Measurements from ENCODE around the gene KLHL40.
"Not testable (repeated sequence)": the region's sequence is repeated elsewhere in the genome, so short reads cannot be mapped to it uniquely, and the experiment has no call there.

Gene KLHL40

GRCh38 chr3:42712688-42713372 is 27.5 kb downstream of the KLHL40 start:
- Histone ChIP-seq H3K4me3 (ENCODE audit: low read length) (no peak overlapping the region), H3K36me3 (ENCODE audit: insufficient read depth, low read length) (no peaks in the 10 kb centered on the region), H3K4me2 (ENCODE audit: low read length) (no peak overlapping the region), H3K9me3 (replicated peaks; ENCODE audit: low read length) (no peaks in the 10 kb centered on the region), H3K4me1 (ENCODE audit: control insufficient read depth, insufficient read depth, low read length) (no peaks in the 10 kb centered on the region), H3K9ac (ENCODE audit: low read depth, low read length) (no peak overlapping the region), H3K27me3 (ENCODE audit: control insufficient read depth, insufficient read depth, low read length) (peaks cover 49% of the 10 kb centered on the region)

GRCh38 chr3:42713747-42714146 is 28.4 kb downstream of the KLHL40 start:
- Histone ChIP-seq H3K27me3 (ENCODE audit: control insufficient read depth, insufficient read depth, low read length) (peaks cover 53% of the 10 kb centered on the region), H3K36me3 (ENCODE audit: insufficient read depth, low read length) (no peaks in the 10 kb centered on the region), H3K4me3 (ENCODE audit: low read length) (no peak overlapping the region), H3K9me3 (replicated peaks; ENCODE audit: low read length) (no peaks in the 10 kb centered on the region), H3K4me1 (ENCODE audit: control insufficient read depth, insufficient read depth, low read length) (no peaks in the 10 kb centered on the region), H3K9ac (ENCODE audit: low read depth, low read length) (no peak overlapping the region), H3K4me2 (ENCODE audit: low read length) (no peak overlapping the region)

GRCh38 chr3:42714171-42714852 is 29.0 kb downstream of the KLHL40 start:
- Histone ChIP-seq H3K4me1 (ENCODE audit: control insufficient read depth, insufficient read depth, low read length) (no peaks in the 10 kb centered on the region), H3K4me3 (ENCODE audit: low read length) (no peak overlapping the region), H3K36me3 (ENCODE audit: insufficient read depth, low read length) (no peaks in the 10 kb centered on the region), H3K9ac (ENCODE audit: low read depth, low read length) (no peak overlapping the region), H3K9me3 (replicated peaks; ENCODE audit: low read length) (no peaks in the 10 kb centered on the region), H3K27me3 (ENCODE audit: control insufficient read depth, insufficient read depth, low read length) (peaks cover 56% of the 10 kb centered on the region), H3K4me2 (ENCODE audit: low read length) (no peak overlapping the region)

GRCh38 chr3:42717306-42717705 is 32.0 kb downstream of the KLHL40 start:
- Histone ChIP-seq H3K36me3 (ENCODE audit: insufficient read depth, low read length) (no peaks in the 10 kb centered on the region), H3K4me3 (ENCODE audit: low read length) (no peak overlapping the region), H3K4me1 (ENCODE audit: control insufficient read depth, insufficient read depth, low read length) (no peaks in the 10 kb centered on the region), H3K9ac (ENCODE audit: low read depth, low read length) (no peak overlapping the region), H3K4me2 (ENCODE audit: low read length) (no peak overlapping the region), H3K9me3 (replicated peaks; ENCODE audit: low read length) (no peaks in the 10 kb centered on the region), H3K27me3 (ENCODE audit: control insufficient read depth, insufficient read depth, low read length) (peaks cover 66% of the 10 kb centered on the region)

GRCh38 chr3:42718338-42718737 is 33.0 kb downstream of the KLHL40 start:
- peaks cover 58% of the 10 kb centered on the region for H3K27me3 ChIP-seq (ENCODE audit: control insufficient read depth, insufficient read depth, low read length)
- no peak overlapping the region for H3K9ac ChIP-seq (ENCODE audit: low read depth, low read length)
- no peaks in the 10 kb centered on the region for H3K9me3 ChIP-seq (replicated peaks; ENCODE audit: low read length)
- H3K36me3 ChIP-seq (ENCODE audit: insufficient read depth, low read length) = no peaks in the 10 kb centered on the region
- no peak overlapping the region for H3K4me2 ChIP-seq (ENCODE audit: low read length)
- no peak overlapping the region for H3K4me3 ChIP-seq (ENCODE audit: low read length)
- H3K4me1 ChIP-seq (ENCODE audit: control insufficient read depth, insufficient read depth, low read length) = no peaks in the 10 kb centered on the region

GRCh38 chr3:42719002-42719401 is 33.7 kb downstream of the KLHL40 start:
- no peak overlapping the region for H3K9ac ChIP-seq (ENCODE audit: low read depth, low read length)
- H3K9me3 ChIP-seq (replicated peaks; ENCODE audit: low read length) = no peaks in the 10 kb centered on the region
- no peaks in the 10 kb centered on the region for H3K4me1 ChIP-seq (ENCODE audit: control insufficient read depth, insufficient read depth, low read length)

GRCh38 chr3:42720126-42720525 is 34.8 kb downstream of the KLHL40 start:
- Histone ChIP-seq H3K27me3 (ENCODE audit: control insufficient read depth, insufficient read depth, low read length) (peaks cover 55% of the 10 kb centered on the region), H3K4me2 (ENCODE audit: low read length) (no peak overlapping the region)

More at GRCh38 chr3:42719002-42719401, 33.7 kb downstream of the KLHL40 start:
- Histone ChIP-seq H3K27me3 (ENCODE audit: control insufficient read depth, insufficient read depth, low read length) (peaks cover 58% of the 10 kb centered on the region), H3K36me3 (ENCODE audit: insufficient read depth, low read length) (no peaks in the 10 kb centered on the region), H3K4me3 (ENCODE audit: low read length) (no peak overlapping the region), H3K4me2 (ENCODE audit: low read length) (no peak overlapping the region)

GRCh38 chr3:42721690-42722089 is 36.4 kb downstream of the KLHL40 start:
- Histone ChIP-seq H3K4me1 (ENCODE audit: control insufficient read depth, insufficient read depth, low read length) (no peaks in the 10 kb centered on the region), H3K36me3 (ENCODE audit: insufficient read depth, low read length) (no peaks in the 10 kb centered on the region), H3K4me3 (ENCODE audit: low read length) (no peak overlapping the region), H3K27me3 (ENCODE audit: control insufficient read depth, insufficient read depth, low read length) (peaks cover 63% of the 10 kb centered on the region), H3K4me2 (ENCODE audit: low read length) (no peak overlapping the region), H3K9ac (ENCODE audit: low read depth, low read length) (no peak overlapping the region), H3K9me3 (replicated peaks; ENCODE audit: low read length) (no peaks in the 10 kb centered on the region)

More at GRCh38 chr3:42720126-42720525, 34.8 kb downstream of the KLHL40 start:
- Histone ChIP-seq H3K9me3 (replicated peaks; ENCODE audit: low read length) (no peaks in the 10 kb centered on the region), H3K36me3 (ENCODE audit: insufficient read depth, low read length) (no peaks in the 10 kb centered on the region), H3K9ac (ENCODE audit: low read depth, low read length) (no peak overlapping the region), H3K4me1 (ENCODE audit: control insufficient read depth, insufficient read depth, low read length) (no peaks in the 10 kb centered on the region), H3K4me3 (ENCODE audit: low read length) (no peak overlapping the region)

- H3K9me3 ChIP-seq (replicated peaks; ENCODE audit: low read length); H3K4me3 ChIP-seq (ENCODE audit: low read length); H3K36me3 ChIP-seq (ENCODE audit: insufficient read depth, low read length): not testable (repeated sequence)
Measured at GRCh38 chr3:42722442-42722841, 37.1 kb downstream of the KLHL40 start.

GRCh38 chr3:42723219-42723618 is 37.9 kb downstream of the KLHL40 start:
- Histone ChIP-seq H3K4me3 (ENCODE audit: low read length) (no peak overlapping the region), H3K4me1 (ENCODE audit: control insufficient read depth, insufficient read depth, low read length) (no peaks in the 10 kb centered on the region), H3K4me2 (ENCODE audit: low read length) (no peak overlapping the region), H3K36me3 (ENCODE audit: insufficient read depth, low read length) (no peaks in the 10 kb centered on the region), H3K9me3 (replicated peaks; ENCODE audit: low read length) (no peaks in the 10 kb centered on the region), H3K27me3 (ENCODE audit: control insufficient read depth, insufficient read depth, low read length) (peaks cover 61% of the 10 kb centered on the region), H3K9ac (ENCODE audit: low read depth, low read length) (no peak overlapping the region)

More at GRCh38 chr3:42722442-42722841, 37.1 kb downstream of the KLHL40 start:
- H3K27me3 ChIP-seq (ENCODE audit: control insufficient read depth, insufficient read depth, low read length) = peaks cover 63% of the 10 kb centered on the region
- not testable (repeated sequence) for H3K4me1 ChIP-seq (ENCODE audit: control insufficient read depth, insufficient read depth, low read length); H3K4me2 ChIP-seq (ENCODE audit: low read length); H3K9ac ChIP-seq (ENCODE audit: low read depth, low read length)

GRCh38 chr3:42725454-42725853 is 40.1 kb downstream of the KLHL40 start:
- Histone ChIP-seq H3K4me2 (ENCODE audit: low read length) (no peak overlapping the region), H3K36me3 (ENCODE audit: insufficient read depth, low read length) (no peaks in the 10 kb centered on the region), H3K9me3 (replicated peaks; ENCODE audit: low read length) (no peaks in the 10 kb centered on the region), H3K4me3 (ENCODE audit: low read length) (no peak overlapping the region), H3K27me3 (ENCODE audit: control insufficient read depth, insufficient read depth, low read length) (peaks cover 48% of the 10 kb centered on the region), H3K4me1 (ENCODE audit: control insufficient read depth, insufficient read depth, low read length) (no peaks in the 10 kb centered on the region), H3K9ac (ENCODE audit: low read depth, low read length) (no peak overlapping the region)

GRCh38 chr3:42728056-42728455 is 42.7 kb downstream of the KLHL40 start:
- peaks cover 30% of the 10 kb centered on the region for H3K27me3 ChIP-seq (ENCODE audit: control insufficient read depth, insufficient read depth, low read length)
- H3K9ac ChIP-seq (ENCODE audit: low read depth, low read length) = no peak overlapping the region
- H3K4me3 ChIP-seq (ENCODE audit: low read length) = no peak overlapping the region
- no peaks in the 10 kb centered on the region for H3K4me1 ChIP-seq (ENCODE audit: control insufficient read depth, insufficient read depth, low read length)
- no peaks in the 10 kb centered on the region for H3K36me3 ChIP-seq (ENCODE audit: insufficient read depth, low read length)
- no peaks in the 10 kb centered on the region for H3K9me3 ChIP-seq (replicated peaks; ENCODE audit: low read length)
- H3K4me2 ChIP-seq (ENCODE audit: low read length) = no peak overlapping the region

Data from skeletal muscle satellite cell (primary cell).